ENCODE data around the gene PPP2R1A.

PPP2R1A gene

GRCh38 chr19:52189735-52190486, at the start of gene PPP2R1A:
TSS of gene PPP2R1A (plus strand) at chr19:52190052. CDS start at chr19:52190097, 45 bp downstream.
- peak; percentile 99 for DNase-seq (ENCODE audit: low spot score)

DNA sequence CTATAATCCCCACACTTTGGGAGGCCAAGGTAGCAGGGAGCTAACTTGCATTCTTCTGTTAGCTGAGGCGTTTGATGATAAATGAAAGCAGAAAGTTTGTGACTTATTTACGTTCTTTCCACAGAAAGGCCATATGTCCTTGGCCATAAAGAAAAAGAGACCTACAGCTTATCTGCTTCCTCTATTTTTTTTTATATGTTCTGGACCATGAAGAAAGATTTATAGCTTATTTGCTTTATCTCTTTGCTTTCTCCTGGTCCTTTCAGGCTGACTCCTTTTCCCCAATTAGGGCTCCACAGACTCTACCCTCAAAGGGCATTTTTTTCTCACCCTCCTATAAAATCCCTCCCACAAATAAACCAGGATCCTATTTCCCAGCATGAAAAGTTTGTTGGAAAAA, 48.6 kb upstream of the PPP2R1A start:
- no peak for DNase-seq (ENCODE audit: low spot score)

DNA sequence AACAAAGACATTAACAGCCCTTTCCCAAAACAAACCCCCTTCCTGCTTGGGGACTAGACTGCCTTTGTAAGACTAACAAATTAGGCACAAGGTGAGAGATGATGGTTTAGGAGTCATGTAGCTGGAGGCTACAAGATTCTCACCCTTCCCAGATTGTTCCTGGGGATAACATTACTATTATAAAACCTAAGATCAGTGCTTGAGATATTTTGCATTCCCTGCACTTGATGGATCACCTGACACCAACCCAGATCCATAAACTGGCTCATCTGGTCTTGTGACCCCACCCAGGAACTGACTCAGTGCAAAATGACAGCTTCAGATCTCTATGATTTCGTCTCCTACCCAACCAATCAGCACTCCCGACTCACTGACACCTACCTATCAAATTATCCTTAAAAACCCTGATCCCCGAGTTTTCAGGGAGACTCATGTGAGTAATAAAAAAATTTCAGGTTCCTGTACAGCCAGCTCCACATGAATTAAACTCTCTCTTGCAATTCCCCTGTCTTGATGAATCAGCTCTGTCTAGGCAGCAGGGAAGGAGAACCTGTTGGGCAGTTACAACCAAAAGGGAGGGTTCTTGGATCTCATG, 47.8 kb upstream of the PPP2R1A start:
- no peak for DNase-seq (ENCODE audit: low spot score)

DNA sequence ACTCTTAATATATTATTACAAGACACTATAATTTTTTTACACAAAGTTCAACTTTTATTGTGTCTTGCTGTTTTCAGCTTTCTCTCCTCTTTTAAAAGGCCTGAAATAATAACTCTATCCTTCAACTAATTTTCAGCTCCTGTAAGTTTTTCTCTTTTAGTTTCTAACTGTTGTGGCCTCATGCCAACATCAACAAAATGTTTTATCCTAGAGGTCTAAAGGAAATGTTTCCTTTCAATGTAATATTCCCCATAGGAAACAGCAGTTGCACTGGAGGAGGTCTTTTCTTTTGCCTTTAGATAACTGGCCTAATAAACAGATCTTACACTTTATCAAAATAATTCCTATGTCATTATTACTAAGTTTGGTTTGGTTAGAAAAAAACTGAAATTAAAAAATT, 41.6 kb upstream of the PPP2R1A start:
- no peak for DNase-seq (ENCODE audit: low spot score)

GRCh38 chr19:52155596-52156359, 34.1 kb upstream of the PPP2R1A start:
- DNase-seq (ENCODE audit: low spot score): no peak

DNA sequence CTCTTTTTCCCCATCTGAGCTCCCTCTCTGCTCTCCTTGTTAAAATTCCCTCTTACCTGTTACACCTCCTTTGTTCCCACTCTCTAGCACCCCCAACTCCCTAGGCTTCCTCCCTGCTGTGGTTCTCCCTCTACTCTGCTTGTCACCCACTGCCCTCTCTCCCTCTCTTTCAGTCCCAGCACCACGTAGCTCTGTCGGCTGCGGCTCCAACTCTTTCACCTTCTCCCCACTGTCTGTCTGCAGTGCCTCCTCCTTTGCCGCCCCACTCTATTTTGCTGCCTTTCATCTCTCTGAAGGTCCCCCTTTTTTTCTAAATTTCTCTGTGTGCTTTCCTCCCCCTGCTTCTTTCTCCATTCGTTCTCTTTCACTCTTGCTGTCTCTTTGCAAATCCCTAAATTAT, 19.5 kb upstream of the PPP2R1A start:
- DNase-seq (ENCODE audit: low spot score): no peak

DNA sequence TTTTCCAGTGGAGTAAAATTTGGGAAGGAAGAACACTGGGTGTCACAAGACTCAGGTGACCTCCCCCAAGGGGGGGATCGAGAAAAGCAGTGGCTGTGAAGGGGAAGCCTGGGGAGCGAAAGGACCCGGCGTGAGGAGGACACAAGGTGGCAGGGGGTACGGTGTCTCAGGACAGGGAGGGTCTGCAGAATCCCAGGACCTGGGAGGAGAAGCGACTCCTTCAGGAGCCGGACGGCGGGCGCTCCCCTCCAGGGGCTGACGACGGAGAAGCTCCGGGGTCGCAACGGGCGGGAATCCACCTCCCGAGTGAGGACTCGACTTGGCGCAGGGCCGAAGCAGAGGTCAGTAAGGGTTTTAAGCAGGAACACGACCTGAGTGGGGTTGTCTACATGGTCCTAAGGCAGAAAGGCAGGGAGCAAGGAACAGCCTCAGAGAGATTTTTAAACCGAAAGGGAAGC, 19.0 kb upstream of the PPP2R1A start:
- DNase-seq (ENCODE audit: low spot score): peak; percentile 15

DNA sequence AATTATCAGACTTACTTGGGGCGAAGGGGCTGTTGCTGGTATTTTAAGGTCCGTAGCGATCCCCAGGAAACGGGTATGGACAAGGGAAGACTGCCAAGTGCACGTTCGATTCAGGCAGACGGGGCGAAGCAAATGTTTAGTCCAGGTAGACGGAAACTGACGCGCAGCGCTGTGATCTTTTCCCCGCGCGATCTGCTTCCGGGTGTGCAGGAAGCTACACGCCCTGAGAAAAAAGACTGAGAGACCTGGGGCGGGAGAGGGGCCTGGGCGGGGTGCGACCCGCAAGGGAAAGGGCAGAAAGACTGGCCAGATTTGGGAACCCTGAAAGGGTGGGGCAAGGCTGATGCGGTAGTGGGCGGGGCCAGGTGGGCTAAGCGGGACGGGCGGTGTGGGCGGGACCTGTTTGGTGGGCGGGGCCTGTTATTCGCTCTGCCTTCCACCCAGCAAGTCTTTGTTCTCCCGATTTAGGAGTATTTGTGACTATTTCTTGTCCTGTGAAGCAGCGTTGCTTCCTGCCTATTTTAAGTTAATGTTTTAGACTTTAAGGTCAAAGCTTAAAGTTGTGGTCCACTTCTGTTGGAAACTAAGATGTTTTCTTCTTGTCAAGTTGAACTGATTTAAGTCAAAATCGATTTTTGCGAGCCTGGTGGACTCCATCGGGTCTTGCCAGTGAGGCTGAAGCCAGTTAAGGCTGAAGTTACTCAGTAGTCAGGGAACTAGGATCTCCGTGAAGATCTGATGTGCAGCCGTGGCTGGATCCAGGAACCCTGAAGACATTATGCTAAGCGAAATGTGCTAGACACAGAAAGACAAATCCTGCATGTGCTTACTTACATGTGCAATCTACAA, 18.3 kb upstream of the PPP2R1A start, which contains the start of gene ZNF836:
ZNF836 (minus strand) TSS at position 301 of the 849 bp plus-strand sequence. CDS start 3,549 bp downstream, outside the sequence.
- DNase-seq (ENCODE audit: low spot score): peak; percentile 43

DNA sequence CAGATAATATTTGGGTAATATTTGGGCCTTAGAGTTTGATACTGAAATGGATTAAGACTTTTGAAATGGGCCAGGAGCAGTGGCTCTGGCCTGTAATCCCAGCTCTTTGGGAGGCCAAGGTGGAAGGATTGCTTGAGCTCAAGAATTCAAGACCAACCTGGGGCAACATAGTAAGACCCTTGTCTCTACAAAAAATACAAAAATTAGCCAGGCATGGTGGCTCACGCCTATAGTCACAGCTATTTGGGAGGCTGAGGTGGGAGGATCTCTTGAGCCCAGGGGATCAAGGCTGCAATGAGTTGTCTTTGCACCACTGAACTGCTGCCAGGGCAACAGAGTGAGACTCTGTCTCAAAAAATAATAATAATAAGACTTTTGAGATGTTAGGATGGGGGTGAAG, 17.5 kb upstream of the PPP2R1A start:
- no peak for DNase-seq (ENCODE audit: low spot score)

DNA sequence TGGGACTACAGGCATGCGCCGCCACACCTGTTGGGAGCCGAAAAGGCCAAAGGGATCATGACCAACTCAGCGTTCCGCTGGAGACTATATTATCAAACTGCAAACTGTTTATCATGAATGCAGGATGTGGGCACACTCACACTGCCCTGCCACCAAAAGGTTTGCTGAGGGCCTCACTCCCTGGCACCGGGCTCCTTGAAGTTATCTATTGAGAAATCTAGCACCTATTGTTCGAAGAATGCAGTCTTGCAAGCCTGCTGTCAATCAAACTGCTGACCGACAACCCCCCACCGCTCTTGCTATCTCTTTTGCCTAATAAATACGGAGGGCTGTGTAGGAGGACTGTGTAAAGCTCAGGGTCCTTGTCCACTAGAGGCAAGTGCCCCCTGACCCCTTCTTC, 13.3 kb upstream of the PPP2R1A start:
- no peak for DNase-seq (ENCODE audit: low spot score)

DNA sequence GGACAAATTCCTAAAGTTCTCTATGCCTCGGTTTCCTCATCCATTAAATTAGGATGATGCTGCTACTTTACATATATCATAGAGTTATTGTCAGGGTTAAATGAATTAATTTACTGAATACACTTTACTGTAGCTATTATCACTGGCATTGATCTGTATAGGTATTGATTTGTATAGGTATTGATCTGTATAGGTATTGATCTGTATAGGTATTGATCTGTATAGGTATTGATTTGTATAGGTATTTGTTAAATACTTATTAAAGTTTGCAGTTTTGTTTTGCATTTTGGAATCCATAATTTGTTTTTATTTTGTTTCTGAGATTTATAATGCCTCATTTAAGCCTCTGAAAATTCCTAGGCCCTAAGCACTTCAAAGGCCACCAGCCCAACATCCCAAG, 2.4 kb upstream of the PPP2R1A start:
- no peak for DNase-seq (ENCODE audit: low spot score)

DNA sequence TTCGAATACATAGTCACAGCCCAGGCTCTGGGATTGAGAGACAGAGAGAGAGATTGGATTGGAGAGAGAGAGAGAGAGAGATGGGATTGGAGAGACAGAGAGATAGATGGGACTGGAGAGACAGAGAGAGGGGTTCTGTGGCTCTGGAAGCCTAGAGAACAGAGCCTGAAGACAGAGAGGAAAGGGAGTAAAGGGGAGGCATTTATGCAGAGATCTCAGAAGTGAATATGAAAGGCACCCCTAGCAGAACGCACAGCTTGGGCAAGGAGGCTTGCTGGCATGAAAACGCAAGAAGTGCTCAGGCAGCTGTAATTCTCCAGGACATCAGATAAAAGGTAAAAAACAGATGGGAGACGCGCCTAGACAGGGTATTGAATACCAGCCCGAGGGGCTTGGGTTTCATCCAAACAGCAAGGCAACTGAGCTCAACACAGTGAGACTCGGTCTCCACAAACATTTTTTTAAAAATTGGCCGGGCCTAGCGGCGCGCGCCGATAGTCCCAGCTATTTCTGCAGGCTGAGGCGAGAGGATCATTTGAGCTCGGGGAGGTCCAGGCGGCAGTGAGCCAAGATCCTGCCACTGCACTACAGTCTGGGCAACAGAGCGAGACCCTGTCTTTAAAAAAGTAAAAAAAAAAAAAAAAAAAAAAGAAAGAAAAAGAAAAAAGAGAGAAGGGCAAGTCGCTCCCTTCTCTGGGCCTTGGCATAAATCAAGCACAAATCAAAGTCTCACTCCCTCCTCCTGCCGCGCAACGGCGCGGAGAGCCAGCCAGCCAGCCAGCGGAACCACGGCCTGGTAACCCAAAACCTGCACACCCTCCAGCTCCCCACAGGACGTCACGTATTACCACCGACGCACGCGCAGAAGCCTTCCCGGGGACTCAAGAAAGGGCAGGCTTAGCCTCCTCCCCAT, 774 bp upstream of the PPP2R1A start:
- DNase-seq (ENCODE audit: low spot score): peak; percentile 26

GRCh38 chr19:52190487-52191293, 838 bp downstream of the PPP2R1A start:
- DNase-seq (ENCODE audit: low spot score): no peak

DNA sequence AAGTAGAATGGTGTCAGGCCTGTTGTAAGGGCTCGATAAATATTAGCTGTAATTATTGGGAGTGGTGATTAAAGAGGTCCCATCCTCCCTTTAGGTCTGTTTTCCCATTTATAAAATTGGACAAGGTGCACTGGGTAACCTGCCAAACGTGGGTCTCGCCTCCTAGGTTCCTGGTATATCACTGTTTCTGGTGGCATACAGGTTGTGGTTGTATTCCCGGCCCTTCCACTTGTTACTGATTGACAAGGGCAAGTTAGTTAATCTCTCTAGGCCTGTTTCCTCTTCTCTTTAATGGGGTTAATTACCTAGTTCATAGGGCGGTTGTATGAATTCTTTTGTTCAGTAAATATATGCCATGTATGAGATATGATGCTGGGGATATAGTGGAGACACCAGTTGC, 1.5 kb downstream of the PPP2R1A start:
- no peak for DNase-seq (ENCODE audit: low spot score)

GRCh38 chr19:52191951-52192350, 2.1 kb downstream of the PPP2R1A start:
- no peak for DNase-seq (ENCODE audit: low spot score)

DNA sequence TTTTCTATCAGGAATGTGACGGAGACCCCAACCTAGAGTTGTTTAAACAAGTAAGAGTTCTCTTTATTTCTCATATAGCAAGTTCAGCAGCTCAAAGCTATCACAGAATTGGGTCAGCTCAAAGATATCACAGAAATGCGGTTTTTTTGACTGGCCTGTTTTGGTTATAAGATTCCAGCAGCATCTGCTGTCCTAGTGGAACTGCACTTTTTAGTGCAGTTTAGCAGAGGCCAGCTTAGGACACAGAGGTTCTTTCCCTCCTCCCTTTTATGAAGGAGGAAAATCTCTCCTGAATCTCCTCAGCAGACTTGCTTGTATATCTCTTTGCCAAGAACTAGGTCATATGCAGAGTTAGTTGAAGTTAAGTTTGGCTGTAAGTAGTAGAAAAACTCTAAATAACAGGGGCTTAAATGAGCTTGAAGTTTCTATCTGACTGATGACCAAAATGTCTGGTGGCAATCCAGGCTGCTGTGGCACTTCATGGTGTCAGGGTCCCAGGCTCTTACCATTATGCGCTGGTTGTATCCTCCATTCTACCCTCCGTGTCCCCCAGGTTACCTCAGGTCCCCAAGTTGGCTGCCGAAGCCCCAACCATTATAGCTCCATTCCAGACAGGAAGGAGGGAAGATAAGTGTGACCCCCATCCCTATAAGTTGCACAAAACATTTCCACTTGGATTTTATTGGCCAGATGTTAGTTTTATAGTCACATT, 6.6 kb downstream of the PPP2R1A start:
- no peak for DNase-seq (ENCODE audit: low spot score)

DNA sequence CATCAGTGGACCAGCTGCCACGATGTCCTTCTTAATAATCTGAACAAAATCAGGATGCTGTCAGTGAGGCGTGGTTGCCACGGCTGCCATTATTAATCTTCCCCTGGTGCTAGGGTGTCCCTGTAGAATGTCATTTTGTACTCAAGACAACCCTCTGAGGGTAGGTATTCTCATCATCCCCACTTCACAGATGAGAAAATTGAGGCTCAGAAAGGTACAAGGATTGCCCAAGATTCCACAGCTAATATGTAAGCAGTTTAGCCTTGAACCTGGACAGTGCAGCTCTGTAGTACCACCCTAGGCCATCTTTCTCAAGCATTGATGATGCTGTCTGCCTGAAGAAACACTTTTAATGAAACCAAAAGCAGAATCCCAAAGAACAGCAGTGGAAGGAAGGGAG, 8.1 kb downstream of the PPP2R1A start:
- no peak for DNase-seq (ENCODE audit: low spot score)

DNA sequence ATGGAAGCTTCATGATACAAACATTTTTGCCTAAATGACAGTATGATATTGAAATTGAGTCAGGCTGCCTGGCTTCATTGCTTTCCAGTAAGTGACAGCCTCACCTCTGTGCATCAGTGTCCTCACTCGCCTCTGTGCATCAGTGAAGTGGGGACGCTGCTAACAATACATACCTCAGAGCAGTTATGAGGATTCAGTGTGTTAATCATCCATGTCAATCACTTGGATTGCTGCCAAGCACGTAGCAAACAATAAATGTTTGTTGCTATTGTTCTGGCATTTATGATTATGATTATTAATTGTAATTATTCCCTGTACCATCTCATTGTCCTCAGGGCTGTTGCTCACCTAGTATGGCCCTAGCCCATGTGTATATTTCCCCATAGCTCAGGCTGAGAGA, 8.8 kb downstream of the PPP2R1A start:
- peak; percentile 25 for DNase-seq (ENCODE audit: low spot score)

GRCh38 chr19:52200044-52200443, 10.2 kb downstream of the PPP2R1A start:
- DNase-seq (ENCODE audit: low spot score): peak; percentile 36

Data from kidney capillary endothelial cell (primary cell).